ENCODE measurements around the gene PROZ.

PROZ gene

DNA sequence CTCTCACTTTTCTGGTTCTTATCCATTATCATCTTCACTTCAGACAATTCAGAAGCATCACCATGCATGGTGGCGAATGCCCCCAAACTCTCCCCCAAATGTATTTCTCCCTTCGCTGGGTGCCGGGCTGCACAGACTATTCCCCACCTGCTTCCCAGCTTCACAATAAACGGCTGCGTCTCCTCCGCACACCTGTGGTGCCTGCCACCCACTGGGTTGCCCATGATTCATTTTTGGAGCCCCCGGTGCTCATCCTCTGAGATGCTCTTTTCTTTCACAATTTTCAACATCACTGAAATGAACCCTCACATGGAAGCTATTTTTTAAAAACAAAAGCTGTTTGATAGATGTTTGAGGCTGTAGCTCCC, 38.6 kb upstream of the PROZ start:
- no peak for DNase-seq (ENCODE audit: low spot score)

DNA sequence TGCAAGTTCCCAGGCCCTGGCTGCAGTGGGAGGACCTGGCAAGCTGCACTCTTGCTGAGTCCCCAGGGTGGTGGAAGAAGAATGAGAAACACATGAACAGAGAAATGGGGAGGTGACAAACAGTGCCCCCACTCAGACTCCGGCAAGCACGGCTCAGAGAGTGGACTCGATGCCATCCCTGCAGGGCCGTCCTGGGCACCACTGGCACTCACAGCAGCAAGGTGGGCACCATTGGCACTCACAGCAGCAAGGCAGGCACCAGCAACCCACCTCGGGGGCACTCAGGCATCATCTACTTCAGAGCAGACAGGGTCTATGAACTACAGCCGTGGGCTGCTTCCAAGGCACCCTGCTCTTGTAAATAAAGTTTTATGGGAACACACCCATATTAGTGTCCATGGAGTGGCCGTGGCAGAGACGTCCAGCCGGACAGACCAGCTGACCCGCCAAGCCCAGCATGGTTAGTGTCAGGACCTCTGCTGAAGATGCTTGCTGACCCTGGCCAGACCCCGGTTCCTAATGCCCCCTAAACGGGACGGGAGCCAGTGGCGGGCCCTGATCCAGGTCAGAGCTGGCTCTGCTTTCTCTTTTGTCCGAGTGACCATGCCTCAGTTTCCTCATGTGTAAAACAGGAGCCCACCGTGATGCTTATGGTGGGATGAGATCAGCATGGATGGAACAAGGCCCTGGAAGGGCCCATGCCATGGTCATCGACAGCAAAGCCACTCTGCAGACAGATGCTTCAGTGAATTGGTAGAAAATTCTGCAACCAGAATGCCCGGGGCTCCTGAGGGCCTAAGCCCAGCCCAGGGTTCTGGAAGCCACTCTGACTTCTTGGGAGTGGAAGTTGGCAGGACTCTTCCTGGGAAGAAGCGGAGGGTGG, 37.9 kb upstream of the PROZ start:
- DNase-seq (ENCODE audit: low spot score): no peak

DNA sequence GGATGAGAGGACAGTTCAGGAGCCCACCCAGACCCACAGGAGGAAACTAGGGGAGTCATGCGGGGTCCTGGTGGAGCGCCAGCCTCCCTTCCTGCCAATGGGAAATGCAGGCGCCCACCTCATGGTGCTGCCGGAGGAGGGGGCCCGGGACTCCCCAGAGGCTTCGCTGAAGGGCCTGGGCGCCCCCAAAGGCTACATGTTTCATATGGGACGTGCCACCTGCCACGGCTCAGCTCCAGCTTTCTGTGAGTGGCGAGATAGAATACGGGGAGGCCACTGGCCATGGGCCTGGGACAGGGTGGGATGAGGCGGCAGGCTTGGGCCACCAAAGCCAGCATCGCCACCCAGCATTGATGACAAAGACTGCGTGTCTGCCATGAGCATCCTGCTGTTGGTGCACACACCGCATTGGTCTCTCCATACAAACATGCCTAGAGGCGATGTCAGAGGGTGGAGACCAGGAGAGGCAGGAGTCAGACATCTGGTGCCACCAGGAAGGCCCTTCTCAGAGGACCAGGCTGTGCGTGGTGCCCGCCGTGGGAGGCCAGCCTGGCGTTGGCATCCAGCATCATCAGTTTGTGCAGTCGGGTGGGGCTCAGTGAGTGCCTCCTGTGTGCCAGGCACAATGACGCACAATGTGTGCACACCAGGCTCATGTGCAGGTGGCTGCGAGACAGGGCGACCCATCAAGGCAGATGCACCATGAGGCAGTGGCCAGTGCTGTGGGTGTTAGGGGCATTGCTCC, 37.1 kb upstream of the PROZ start:
- no peak for DNase-seq (ENCODE audit: low spot score)

DNA sequence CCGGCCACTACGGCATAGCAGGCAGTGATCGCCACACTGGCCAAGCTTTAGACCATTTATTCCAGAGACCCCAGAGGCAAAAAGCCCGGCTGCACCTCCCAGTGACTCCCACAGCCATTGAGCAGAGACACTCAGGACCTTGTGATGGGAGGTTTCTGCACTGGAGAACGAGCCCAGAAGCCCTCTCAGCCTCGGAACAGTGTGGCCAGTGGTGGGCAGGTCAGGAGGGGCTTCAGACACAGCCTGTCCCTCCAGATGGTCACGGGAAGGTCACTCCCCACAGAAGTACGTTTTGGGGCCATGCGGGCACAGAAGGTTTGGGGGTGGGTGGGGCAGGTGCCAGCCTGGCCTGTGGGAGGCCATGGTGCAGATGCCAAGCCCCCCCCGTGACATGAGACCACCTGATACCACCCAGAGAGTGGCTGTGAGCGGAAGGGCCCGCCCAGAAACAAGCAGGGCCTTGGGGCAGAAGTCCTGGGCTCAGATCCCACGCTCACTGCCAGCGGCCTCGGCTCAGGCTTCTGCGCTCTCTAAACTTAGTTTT, 36.4 kb upstream of the PROZ start:
- DNase-seq (ENCODE audit: low spot score): no peak

DNA sequence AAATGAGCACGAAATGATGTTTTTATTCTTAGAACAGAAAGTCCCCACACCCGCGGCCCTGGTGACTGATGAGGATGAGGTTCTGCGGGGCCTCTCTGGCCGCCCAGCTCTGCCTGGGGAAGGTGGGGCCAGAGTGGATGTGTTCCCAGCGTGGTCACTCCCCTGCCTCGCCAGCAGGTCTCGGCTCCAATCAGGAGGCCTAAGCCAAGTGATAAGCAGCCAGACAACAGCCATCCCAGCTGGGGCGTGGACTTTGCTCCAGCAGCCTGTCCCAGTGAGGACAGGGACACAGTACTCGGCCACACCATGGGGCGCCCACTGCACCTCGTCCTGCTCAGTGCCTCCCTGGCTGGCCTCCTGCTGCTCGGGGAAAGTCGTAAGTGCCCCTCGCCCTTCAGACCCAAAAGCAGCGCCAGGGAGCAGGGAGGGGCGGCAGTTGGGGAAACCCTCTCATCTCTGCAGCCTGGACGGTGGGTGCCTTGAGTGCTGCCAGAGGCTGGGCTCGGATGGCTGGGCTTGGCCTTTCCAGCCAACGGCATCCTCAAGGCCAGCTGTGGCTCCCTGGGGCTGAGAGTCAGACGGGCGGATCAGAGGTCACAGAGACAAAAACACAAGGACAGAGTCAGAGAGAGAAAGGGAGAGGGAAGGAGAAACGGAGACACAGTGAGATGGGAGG, 35.8 kb upstream of the PROZ start, which contains the start of gene F10:
Gene F10, plus strand, starts transcription at position 250 of the 676 bp plus-strand sequence. Its CDS starts 57 bp downstream, at position 307.
- no peak for DNase-seq (ENCODE audit: low spot score)

DNA sequence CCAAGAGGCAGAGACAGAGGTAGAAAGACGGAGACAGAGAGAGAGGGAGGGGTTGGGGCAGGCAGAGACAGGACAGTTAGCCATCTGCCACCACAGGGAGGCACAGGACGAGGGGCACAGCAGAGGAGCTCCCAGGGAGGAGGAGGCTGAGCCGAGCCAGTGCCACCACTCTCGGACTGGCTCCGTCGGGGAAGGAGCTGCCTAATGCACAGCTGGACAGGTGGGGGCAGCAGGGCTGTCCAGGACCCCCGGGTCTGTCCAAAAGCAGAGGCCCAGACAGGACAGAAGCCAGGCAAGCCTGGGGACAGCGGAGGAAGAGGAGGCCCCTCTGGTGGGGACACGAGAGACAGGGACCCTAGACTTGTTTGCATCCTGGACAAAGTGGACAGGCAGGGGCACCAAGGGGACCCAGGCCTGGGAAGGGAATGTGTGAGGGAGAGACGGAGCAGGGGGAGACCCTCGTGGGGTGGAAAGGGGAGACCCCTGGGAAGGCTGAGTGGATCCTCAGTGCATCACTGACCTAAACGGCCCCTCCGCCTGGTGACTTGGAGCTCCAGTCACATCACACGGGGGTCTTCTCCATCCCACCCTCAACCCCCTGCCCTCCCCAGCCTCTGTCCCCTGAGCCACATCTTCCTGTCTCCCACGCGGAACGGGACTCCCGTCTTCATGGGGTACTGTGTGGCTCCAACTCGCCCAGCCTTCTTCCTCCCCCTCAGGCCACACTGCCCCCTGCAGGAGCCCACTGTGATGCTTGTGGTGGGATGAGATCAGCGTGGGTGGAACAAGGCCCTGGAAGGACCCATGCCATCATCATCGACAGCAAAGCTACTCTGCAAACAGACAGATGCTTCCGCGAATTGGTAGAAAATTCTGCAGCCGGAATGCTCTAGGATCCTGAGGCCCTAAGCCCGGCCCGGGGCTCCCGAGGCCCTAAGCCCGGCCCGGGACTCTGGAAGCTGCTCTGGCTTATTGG, 34.9 kb upstream of the PROZ start:
- no peak for DNase-seq (ENCODE audit: low spot score)

DNA sequence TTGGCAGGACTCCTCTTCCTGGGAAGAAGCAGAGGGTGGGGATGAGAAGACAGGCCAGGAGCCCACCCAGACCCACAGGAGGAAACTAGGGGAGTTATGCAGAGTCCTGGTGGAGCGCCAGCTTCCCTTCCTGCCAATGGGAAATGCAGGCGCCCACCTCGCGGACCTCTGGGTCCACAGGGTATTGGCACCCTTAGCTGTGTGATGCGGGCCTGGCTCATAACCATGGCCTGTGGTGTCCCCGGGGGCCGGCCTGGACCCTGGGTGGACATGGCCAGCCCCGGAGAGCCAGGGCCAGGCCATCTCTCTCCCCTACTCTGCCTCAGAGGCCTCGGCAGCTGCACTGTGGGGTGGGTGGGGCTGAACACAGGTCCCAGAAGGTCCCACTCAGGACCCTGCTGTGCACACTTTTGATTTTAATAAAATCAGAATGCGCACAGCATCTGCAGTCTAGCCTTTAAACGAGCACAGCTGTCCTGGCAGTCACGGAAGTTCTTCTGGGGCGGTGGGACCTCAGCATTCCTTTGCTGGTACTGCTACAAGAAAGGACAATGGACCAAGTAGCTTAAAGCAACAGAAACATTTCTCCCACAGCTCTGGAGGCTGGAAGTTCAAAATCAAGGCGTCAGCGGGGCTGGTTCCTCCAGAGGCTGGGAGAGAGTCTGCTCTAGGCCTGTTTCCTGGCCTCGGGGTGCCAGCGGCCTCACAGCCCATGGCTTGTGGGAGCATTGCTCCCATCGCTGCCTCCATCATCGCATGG, 34.1 kb upstream of the PROZ start:
- DNase-seq (ENCODE audit: low spot score): no peak

DNA sequence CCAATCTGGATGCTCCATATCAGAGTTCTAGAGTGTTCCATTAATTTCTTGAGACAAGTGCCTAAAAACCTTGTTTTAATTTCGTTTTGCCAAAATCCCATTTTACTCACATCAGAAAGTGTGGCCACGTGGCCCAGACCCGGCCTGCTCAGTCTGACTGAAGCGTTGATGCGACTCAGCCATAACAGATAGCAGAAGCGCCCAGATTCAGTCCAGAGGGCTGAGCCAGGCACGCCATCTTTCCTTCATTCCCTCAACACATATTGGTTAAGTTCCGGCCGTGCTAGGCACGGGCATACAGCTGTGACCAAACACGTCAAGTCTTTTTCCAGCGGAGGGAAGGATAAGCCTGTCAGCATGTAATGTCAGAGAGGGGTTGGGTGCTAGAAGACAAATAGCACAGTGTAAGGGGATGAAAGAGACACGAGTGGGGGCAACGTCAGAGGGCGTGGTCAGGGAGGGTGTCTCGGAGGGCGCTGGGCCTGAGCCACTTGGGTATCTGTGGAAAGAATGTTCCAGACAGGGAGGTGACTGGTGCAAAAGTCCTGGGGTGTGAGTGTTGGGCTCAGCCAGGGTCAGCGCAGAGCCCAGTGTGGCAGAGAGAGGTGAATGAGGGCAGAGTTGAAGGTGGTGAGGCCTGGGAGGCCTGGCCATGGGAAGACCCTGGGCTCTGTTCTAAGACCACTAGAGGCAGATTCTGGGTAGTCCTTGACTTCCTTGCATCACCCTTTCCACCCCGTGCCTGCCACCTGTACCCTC, 32.8 kb upstream of the PROZ start:
- no peak for DNase-seq (ENCODE audit: low spot score)

DNA sequence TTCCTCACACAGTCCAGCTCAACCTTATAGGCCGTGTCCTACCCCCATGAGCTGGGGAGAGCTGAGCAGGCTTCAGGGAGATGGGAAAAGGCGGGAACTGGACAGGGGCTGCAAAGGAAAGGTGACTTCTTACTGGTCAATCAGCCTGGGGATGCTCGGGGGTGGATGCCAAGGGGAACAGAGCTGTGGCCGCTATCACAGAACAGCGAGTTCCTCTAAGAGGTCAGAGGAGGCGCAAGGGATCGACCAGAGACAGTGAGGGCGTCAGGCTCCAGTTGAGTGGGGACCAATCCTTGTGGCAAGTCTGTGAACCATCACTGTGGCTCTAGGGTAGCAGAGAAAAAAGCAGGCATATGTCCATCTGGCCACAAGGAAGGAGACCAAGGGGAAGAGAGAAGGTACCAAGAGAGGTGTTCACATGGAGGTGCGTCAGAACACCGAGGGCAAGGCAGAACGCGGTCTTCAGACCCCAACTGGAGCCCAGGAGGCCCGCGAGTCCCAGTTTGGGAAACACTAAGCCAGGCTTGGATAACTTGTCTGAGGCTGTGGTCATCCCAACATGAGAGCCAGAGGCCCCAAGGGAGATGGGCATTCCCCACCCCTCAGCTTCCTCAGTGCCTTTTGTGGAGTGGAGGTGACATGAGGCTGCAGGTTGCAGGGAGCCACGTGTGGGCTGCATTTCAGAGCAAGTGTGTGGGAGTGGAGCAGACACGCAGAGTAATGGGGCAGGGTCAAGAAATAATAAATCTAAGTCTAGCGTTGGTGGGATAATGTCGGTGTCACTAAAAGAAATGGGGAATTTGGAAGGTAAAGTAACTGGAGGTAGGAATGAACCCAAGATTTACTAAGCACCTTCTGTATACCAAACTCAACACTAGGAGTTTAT, 31.9 kb upstream of the PROZ start:
- DNase-seq (ENCODE audit: low spot score): no peak

DNA sequence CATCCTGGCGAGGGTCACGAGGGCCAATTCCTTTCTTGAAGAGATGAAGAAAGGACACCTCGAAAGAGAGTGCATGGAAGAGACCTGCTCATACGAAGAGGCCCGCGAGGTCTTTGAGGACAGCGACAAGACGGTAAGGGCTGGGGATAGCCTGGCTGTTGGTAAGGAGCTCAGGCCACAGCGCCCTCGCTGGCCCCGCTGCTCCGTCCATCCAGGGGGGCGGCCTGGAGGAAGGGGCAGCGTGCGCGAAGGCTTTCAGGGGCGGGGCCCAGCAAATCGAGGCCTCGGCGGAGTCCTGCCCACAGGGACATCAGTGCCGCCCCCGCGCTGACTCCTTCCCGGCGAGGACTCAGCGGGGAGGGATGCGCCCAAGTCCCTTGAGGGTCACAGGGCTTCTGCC, 29.0 kb upstream of the PROZ start:
- no peak for DNase-seq (ENCODE audit: low spot score)

DNA sequence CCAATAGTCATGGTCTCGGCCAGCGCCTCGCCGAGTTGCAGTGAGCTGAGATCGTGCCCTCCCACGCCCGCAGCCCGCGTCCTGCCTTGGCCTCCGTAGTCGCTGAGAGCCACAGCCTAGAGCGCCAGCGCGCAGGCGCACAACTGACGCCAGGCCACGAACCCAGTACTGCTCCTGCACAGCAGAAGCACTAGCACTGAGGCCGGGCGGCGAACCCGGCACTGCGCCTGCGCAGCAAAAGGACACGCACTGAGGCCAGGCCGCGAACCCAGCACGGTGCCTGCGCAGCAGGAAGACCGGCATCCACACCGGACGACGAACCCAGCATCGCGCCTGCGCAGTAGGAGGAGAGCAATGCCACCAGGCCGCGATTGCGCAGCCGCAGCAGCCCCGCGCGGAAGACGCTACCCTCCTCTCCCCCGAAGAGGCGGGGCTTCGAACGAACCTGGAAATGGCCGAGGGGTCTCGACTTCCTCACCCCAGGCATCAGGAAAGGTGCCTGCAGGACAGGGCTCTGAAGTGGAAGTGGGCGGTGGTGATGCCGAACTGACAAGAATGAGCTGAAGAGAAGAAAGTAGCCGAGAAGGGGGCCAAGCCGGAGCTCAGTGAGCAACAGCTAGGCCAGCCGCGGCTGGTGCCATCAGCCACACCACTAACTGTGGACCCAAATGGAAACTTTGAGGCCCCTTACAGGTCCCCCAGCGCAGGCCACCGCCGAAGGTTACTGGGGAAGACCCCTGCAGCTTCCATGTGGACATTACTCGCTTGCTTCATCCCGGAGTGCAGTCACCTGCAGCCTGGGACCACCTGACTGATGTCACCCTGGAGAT, 28.3 kb upstream of the PROZ start:
- peak; percentile 28 for DNase-seq (ENCODE audit: low spot score)

DNA sequence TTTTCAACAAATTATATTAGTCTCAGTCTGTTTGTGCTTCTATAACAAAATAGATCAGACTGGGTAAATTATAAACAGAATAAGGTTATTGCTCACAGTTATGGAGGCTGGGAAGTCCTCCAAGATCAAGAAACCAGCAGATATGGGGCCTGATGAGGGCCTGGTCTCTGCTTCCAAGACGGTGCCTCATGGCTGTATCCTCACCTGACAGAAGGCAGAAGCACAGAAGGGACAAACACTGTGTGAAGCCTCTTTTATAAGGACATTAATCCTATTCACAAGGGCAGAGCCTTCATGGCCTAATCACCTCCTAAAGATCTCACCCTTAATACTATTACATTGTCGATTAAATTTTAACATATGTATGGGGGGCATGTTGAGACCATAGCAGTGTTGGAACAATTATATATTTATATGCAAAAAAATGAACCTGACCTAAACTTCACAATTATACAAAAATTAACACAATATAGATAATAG, 23.1 kb upstream of the PROZ start:
- DNase-seq (ENCODE audit: low spot score): no peak

DNA sequence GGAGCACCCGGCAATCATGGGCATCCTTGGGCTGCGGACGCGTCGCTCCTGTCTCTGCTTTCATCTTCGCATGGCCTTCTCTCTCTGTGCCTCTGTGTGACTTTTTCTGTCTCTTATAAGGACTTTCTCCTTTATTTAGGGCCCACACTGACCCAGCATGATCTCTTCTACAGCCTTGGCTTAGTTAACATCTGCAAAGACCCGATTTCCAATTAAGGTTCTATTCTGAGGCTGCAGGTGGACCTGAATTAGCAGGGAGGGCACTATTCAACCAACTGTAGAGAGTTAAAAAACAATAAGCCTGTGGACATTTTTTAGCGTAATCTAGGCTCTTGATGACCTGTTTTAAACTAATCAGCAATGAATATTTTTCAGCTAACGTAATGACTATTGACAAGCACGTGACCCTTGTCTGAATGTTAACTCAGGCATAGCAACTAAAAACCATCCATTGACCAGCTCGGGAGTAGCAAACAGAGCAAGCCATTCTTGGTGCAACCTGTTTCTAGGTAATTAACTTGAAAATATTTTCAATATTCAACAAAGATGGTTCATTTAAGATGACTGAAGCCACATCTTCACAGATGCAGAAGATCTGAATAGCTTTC, 20.7 kb upstream of the PROZ start:
- DNase-seq (ENCODE audit: low spot score): no peak

DNA sequence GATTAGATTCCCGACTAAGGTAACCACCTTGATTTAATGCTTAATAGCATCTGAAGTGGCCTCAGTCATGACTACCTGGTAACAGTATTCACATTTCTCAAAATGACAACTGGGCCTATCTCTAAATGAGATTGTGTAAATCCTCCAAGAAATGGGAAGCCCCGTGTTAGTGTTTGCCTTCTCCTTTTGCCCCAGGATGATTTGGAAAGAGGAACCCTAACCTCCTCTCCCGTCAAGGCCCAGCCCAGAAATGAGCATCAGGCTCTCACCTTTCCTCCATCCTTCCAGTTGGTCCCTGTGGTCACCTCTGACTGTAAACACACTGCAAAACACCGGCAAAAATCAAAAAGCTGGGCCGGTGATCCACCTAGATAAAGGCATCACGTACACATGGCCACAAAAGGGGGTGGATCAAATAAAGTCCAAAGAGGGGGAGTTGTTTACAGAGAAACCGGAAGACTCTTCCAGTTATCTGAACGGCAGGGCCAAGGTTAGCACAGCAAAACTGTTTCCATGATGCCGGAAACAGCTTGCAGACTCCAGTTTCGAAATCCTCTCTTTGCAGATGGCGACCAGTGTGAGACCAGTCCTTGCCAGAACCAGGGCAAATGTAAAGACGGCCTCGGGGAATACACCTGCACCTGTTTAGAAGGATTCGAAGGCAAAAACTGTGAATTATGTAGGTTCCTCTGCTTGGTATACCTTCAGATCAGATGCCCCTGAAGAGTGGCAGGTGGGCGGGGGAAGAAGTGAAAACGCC, 19.5 kb upstream of the PROZ start:
- DNase-seq (ENCODE audit: low spot score): no peak

DNA sequence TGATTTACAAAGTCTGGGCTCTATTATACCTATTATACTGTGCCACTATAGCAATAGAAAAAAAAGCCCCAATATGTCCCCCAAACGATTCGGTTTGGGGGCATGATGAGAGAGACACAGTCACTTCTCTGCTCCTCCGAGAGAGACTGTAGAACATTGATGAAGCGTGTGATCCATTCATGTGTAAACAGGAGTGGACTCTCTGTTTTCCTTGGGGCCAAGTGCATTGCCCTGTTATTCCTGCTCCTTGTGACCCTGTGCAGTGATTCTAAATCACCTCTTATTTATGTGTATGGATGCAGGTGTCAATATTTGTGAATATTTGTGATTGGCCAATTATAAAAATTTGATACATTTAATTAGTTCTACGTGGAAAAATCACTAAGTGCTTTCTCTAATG, 18.9 kb upstream of the PROZ start:
- no peak for DNase-seq (ENCODE audit: low spot score)

All from CD4-positive, alpha-beta T cell treated with Interleukin-6 at 100 ng/mL for 8 hours (primary cell).